Lower leg skin (tissue), 4 donors: Measurements from ENCODE around the gene PLSCR4. TPM values are rescaled to one million over a fixed set of nuclear protein-coding genes. Genes with fewer than 3 reads are reported as not detected.

Experiments
- DNase-seq, 2 donors: peaks; one replicate each; pipeline ENCODE4 v3.0.0-alpha.2; 2019; ENCODE audit warnings: low spot score in 2 of 2
- H3K4me3 ChIP-seq: fragments of 200-600 bp; sonication (generic); 2 replicates; pipeline ENCODE4 v1.5.1; 2017; ENCODE audit warnings: mild to moderate bottlenecking, low read depth; ENCODE audit not compliant: poor library complexity, severe bottlenecking
- POLR2A ChIP-seq, 2 donors: fragments of 450-650 bp; IDR thresholded peaks; one replicate each; pipeline ENCODE4 v1.6.1; 2016 to 2017; ENCODE audit warnings: antibody characterized with exemption in 2 of 2, mild to moderate bottlenecking in 1 of 2, moderate library complexity in 1 of 2
- WGBS, 2 donors: methylation state at CpG; one replicate each; pipeline ENCODE4 v1.1.5; 2018; 5-methylcytosine and 5-hydroxymethylcytosine counted together
- intact Hi-C: fragments of 100-400 bp; cut with DNase I; formaldehyde crosslinking; loops from one replicate; pipeline ENCODE4 v1.15.0; 2023; ENCODE audit warnings: low total_unique reads
- total RNA-seq, 4 donors: library from RNA; depleted of rRNA; stranded (reverse); fragments of >200 nt; gene quantifications; one replicate each; pipeline ENCODE4 v1.1.0, GENCODE V29; 2016
- TF ChIP-seq, protein P1 (sequence below), 3 donors: fragments of 450-650 bp; IDR thresholded peaks; one replicate each; pipeline ENCODE4 v1.5.1; 2016; ENCODE audit warnings: antibody characterized with exemption in 3 of 3, mild to moderate bottlenecking in 3 of 3, moderate library complexity in 2 of 3

Gene PLSCR4
- total RNA-seq, 4 donors from 2014 or later: 12.3 to 47.2 (median 18.4) TPM

DNA sequence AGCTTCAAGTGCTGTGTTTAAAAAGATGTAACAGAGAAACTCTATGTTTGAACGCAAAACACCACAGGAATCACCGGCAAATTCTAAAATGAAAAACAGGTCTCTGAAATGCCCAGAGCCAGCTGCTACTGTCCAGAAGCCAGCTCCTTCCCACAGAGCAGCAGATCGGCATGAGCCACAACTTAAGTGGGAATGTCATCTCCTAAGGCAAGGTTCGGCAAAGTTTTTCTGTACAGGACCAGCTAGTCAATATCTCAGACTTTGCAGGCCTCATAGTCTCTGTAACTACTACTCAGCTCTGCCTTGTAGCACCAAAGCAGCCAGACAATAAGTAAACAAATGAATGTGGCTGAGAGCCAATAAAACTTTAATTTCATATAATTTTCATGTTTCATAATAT, 94.8 kb downstream of the PLSCR4 start:
- TF ChIP-seq, protein P1, sequence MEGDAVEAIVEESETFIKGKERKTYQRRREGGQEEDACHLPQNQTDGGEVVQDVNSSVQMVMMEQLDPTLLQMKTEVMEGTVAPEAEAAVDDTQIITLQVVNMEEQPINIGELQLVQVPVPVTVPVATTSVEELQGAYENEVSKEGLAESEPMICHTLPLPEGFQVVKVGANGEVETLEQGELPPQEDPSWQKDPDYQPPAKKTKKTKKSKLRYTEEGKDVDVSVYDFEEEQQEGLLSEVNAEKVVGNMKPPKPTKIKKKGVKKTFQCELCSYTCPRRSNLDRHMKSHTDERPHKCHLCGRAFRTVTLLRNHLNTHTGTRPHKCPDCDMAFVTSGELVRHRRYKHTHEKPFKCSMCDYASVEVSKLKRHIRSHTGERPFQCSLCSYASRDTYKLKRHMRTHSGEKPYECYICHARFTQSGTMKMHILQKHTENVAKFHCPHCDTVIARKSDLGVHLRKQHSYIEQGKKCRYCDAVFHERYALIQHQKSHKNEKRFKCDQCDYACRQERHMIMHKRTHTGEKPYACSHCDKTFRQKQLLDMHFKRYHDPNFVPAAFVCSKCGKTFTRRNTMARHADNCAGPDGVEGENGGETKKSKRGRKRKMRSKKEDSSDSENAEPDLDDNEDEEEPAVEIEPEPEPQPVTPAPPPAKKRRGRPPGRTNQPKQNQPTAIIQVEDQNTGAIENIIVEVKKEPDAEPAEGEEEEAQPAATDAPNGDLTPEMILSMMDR (IDR thresholded peaks at IDR 0.05): no peak
- TF ChIP-seq POLR2A (IDR thresholded peaks at IDR 0.05): no peak
- WGBS, 2 donors: 47 to 65% methylated on average over 4 of the region's 4 CpGs
- no peak overlapping the region for H3K4me3 ChIP-seq
- no peak for DNase-seq
- intact Hi-C loops: loop anchor here (5.0 kb wide), 1 partner anchor 444 kb away; no protein-coding TSS in a partner anchor

DNA sequence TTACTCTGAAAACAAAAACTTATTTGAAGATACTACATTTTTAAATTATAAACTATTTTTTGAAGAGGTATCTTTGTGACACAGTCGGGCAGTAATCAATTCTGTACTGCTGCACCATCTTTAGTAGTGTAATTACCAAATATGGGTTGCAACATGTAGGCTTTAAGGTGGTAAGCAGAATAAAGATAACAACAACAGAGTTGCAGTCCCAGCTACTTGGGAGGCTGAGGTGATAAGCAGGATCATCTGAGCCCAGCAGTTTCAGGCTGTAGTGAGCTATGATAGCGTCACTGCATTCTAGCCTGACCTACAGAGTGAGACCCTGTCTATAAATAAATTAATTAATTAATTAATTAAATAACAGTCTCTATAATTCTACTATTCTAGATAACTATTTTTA, 95.9 kb downstream of the PLSCR4 start:
- TF ChIP-seq, protein P1 (IDR thresholded peaks at IDR 0.05): no peak
- no peak for TF ChIP-seq POLR2A (IDR thresholded peaks at IDR 0.05)
- intact Hi-C loops: loop anchor here (5.0 kb wide), 1 partner anchor 443 kb away; no protein-coding TSS in a partner anchor
- H3K4me3 ChIP-seq: no peak overlapping the region
- DNase-seq: no peak
- WGBS, 2 donors: 65 to 91% methylated on average over 2 of the region's 2 CpGs

DNA sequence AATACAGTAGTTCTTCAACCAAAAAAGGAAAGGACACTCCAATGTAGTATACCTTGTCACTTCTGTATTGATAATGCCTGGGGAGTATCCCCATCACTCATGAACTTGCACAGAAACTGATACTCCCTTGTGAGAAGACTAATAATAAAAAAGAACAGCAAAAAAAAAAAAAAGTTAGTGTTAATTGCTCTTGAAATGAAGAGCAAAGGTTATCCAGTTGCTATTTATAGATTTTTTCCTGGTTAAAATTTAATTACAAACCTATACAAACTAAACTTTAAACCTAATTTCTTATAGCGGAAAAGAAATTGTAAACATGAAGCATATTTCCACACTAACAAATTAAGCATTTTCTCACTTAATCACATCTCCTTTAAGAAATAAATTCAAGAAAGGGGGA, 96.6 kb downstream of the PLSCR4 start:
- no peak for DNase-seq
- TF ChIP-seq, protein P1 (IDR thresholded peaks at IDR 0.05): no peak
- TF ChIP-seq POLR2A (IDR thresholded peaks at IDR 0.05): no peak
- no peak overlapping the region for H3K4me3 ChIP-seq
- 98 to 100% methylated on average over 1 of the region's 1 CpG for WGBS, 2 donors
- intact Hi-C loops: no loop called here

DNA sequence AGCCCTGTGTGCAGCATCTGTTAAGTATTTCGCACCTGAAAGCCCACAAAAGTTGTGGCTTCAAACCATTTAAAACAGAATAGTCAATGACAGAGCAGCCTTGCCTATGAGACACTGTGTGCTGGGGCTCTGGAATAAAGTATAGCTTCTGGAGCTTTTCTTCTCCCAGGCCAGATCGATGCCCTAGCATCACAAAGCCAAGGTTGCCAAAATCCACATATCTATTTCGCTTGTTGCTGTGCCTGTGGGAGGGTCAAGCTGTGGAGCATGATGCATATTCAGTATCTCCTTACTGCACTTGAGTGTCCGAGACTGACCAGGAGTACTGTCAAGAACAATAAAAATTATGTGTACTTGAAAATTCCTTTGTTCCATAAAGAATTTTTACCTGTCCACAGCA, 97.5 kb downstream of the PLSCR4 start:
- WGBS, 2 donors: 90 to 91% methylated on average over 4 of the region's 4 CpGs
- intact Hi-C loops: no loop called here
- DNase-seq: no peak
- TF ChIP-seq, protein P1 (IDR thresholded peaks at IDR 0.05): no peak
- TF ChIP-seq POLR2A (IDR thresholded peaks at IDR 0.05): no peak
- H3K4me3 ChIP-seq: no peak overlapping the region

DNA sequence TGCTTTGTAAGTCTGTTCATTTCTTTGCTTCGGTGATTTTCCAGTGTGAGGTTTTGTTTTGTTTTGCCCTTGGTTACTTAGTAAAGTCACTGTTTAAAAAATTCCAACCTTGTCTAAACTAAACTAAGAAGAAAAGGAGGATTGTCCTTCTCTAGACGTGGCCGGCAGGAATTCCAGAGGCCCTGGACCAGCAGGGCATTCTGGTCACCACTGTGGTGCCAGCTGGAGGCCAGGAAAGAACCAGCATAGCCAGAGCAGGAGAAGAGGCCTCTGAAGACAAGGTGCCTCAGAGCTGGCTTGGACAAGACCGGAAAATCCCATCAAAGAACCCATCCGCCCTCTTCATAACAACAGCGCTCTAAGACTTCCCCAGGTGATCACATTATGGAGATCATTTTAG, 98.1 kb downstream of the PLSCR4 start:
- 75 to 89% methylated on average over 6 of the region's 6 CpGs for whole genome bisulfite sequencing, 2 donors
- TF ChIP-seq, protein P1 (IDR thresholded peaks at IDR 0.05): no peak
- TF ChIP-seq POLR2A (IDR thresholded peaks at IDR 0.05): no peak
- intact Hi-C loops: no loop called here
- H3K4me3 ChIP-seq: no peak overlapping the region
- DNase-seq: peak in 1 of 2 donors; percentile 67

DNA sequence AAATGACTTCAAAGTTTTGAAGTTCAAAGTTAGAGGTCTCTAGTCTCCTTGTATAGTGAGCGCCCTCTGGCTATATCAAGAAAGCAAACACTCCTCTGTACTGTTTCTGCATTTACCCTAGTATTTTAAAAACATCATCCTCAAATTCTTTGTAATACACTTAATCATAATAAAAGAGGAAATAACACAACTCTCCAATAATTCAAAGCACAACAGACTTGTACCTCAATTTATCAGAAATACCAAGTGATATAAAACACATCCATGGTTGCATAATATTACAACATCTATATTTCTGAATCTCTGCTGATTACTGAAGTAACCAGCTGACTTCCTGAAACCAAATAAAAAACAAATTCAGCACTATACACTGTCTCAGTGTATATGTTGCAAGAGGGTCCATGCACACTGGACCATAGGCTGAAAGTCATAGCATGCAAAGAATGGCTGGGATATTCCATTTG, 102.4 kb downstream of the PLSCR4 start:
- H3K4me3 ChIP-seq: no peak overlapping the region
- intact Hi-C loops: no loop called here
- TF ChIP-seq, protein P1 (IDR thresholded peaks at IDR 0.05): no peak
- no peak for TF ChIP-seq POLR2A (IDR thresholded peaks at IDR 0.05)
- no peak for DNase-seq
- WGBS, 2 donors: 93 to 94% methylated on average over 1 of the region's 1 CpG
